T-helper 17 cell (primary cell): ENCODE results near the gene OR4F15. TPM values are rescaled to one million over a fixed set of nuclear protein-coding genes. Genes with fewer than 3 reads are reported as not detected.
"Not testable (repeated sequence)": the region's sequence is repeated elsewhere in the genome, so short reads cannot be mapped to it uniquely, and the experiment has no call there.

Experiments
- ATAC-seq: fragments of 150-1000 bp; cut with Tn5 transposase; 2 replicates; pipeline ENCODE4 v1.10.0; 2021; ENCODE audit warnings: mild to moderate bottlenecking, moderate library complexity
- DNase-seq, 3 donors: peaks; one replicate each; pipeline versions ENCODE4 v3.0.0 to v3.0.0-alpha.2; 2020 to 2021
- H3K9me3 ChIP-seq: one replicate; pipeline ENCODE4 v1.7.0; 2013; ENCODE audit warnings: low read length, mild to moderate bottlenecking; ENCODE audit not compliant: control insufficient read depth, poor library complexity, severe bottlenecking
- H3K27ac Mint-ChIP-seq: one replicate; pipeline ENCODE4 v1.8.0; 2022; ENCODE audit warnings: mild to moderate bottlenecking, moderate library complexity, mixed read lengths
- H3K27me3 Mint-ChIP-seq: one replicate; pipeline ENCODE4 v1.8.0; 2022; ENCODE audit warnings: mixed read lengths
- H3K36me3 Mint-ChIP-seq: one replicate; pipeline ENCODE4 v1.8.0; 2022; ENCODE audit warnings: low read depth, mixed read lengths
- H3K4me1 Mint-ChIP-seq: one replicate; pipeline ENCODE4 v1.8.0; 2022; ENCODE audit warnings: mild to moderate bottlenecking, mixed read lengths
- H3K4me3 Mint-ChIP-seq: one replicate; pipeline ENCODE4 v1.8.0; 2022; ENCODE audit warnings: mild to moderate bottlenecking, moderate library complexity, mixed read lengths
- total RNA-seq, 4 donors: library from RNA in 2 of 4; stranded (reverse) in 2 of 4; gene quantifications; one replicate each; pipeline ENCODE4 v1.2.3 and lab custom pipeline; 2022 to 2026

Gene OR4F15
- total RNA-seq: not detected
- total RNA-seq (lab: John Stamatoyannopoulos, UW): 0 reads per million in 2 donors

- no peak within 1 kb of the TSS for H3K27ac Mint-ChIP-seq
- no peaks in the 10 kb centered on the region for H3K36me3 Mint-ChIP-seq
- H3K27me3 Mint-ChIP-seq: peaks cover 6% of the 10 kb centered on the region
- ATAC-seq (no peak), DNase-seq (no peak)
- no peak within 1 kb of the TSS for H3K4me3 Mint-ChIP-seq
- H3K9me3 ChIP-seq: no peaks in the 10 kb centered on the region
- H3K4me1 Mint-ChIP-seq: no peaks in the 10 kb centered on the region
These were observed at the start of gene OR4F15 for GRCh38 chr15:101811902-101812301. Gene OR4F15, plus strand, starts transcription at chr15:101812202. Its CDS starts 5,985 bp downstream, at chr15:101818187.

DNA sequence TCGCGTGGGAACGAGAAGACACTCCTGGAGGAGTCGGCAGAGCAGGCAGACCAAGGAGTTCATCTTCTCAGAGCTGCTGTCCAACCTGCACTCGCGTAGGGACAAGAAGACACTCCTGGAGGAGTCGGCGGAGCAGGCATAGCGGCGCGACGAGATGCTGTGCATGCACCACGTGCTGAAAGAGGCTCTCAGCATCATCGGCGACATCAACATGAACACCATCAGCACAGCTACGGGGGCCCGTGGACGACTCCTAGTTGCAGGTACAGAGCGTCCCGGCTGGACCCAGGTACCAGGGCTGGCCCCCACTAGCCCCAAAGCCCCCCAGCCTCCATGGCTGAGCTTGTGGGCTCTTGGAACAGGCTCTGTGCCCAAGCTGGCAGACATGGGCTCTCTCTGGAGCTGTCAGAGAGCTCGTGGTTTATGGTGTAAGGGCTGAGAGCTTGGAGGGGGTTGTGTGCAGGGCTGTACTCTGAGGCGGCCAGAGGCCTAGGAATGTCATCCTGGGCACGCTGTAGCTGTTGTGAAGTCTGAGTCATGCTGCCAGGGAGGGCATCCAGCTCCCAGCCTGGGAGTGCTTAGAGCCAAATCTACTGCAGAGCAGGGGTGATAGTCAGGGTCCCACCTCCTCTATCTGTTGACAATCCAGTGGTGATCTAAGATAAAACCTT is 47.2 kb upstream of the OR4F15 start:
- H3K27me3 Mint-ChIP-seq, H3K36me3 Mint-ChIP-seq, ATAC-seq, DNase-seq, H3K27ac Mint-ChIP-seq, H3K4me1 Mint-ChIP-seq, H3K9me3 ChIP-seq, H3K4me3 Mint-ChIP-seq: not testable (repeated sequence)

- H3K36me3 Mint-ChIP-seq, H3K4me3 Mint-ChIP-seq, H3K27ac Mint-ChIP-seq, H3K4me1 Mint-ChIP-seq, ATAC-seq, DNase-seq, H3K9me3 ChIP-seq, H3K27me3 Mint-ChIP-seq: not testable (repeated sequence)
These were observed 46.7 kb upstream of the OR4F15 start for GRCh38 chr15:101765340-101765671.

- H3K4me3 Mint-ChIP-seq: no peak overlapping the region
These were observed 46.1 kb upstream of the OR4F15 start for GRCh38 chr15:101765772-101766456.

DNA sequence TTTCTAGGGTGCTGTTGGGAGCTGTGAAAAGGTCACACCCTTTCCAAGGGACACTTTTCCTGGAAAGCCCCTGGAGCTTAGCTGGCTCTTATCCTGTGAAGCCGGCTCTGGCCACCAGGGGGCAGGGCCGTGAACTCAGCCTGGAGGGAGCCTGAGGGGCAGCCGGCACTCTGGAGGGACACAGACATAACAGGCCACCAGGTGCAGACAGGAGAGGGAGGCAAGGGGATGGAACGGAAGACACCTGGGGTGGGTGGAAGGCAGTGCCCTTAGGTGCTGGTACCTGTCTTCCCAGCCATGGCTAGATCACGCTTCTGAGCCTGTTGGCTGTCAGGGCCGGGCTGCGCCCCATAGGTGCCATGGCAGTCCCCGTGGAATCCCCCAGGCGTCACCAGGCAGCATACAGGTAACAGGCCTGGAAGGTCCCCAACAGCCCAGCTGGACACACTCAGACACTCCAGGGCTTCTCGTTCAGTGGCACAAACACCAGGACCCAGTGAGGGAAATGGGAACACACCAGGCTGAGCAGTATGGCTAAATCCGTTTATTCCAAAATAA is 44.8 kb upstream of the OR4F15 start:
- not testable (repeated sequence) for H3K4me1 Mint-ChIP-seq, H3K27ac Mint-ChIP-seq, DNase-seq, H3K4me3 Mint-ChIP-seq, H3K27me3 Mint-ChIP-seq, ATAC-seq, H3K9me3 ChIP-seq, H3K36me3 Mint-ChIP-seq

More at GRCh38 chr15:101765772-101766456, 46.1 kb upstream of the OR4F15 start:
- Mint-ChIP-seq H3K4me1 (no peaks in the 10 kb centered on the region), H3K27ac (no peak overlapping the region), H3K27me3 (no peaks in the 10 kb centered on the region), H3K36me3 (no peaks in the 10 kb centered on the region)
- no peaks in the 10 kb centered on the region for H3K9me3 ChIP-seq
- ATAC-seq (no peak), DNase-seq (no peak)

DNA sequence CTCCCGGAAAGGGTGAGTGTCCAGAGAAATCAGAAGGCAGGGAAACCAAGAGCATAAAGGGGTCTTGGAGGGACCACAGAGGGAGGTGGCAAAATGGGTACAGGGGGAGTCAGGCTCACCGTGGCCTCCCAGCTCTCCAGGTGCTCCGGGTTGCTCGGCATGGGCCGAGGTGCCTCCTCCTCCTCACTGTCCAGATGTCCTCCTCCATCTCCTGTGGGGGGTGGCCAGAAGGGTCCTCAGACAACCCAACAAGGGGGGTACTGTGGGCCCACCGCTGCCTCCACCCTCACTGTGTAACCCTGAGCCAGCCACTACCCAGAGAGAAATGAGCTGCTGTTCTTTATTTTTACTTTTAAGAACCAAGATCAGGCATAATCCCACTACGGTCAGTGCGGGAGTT is 39.1 kb upstream of the OR4F15 start:
- Mint-ChIP-seq H3K4me3 (no peak overlapping the region), H3K36me3 (peaks cover 6% of the 10 kb centered on the region), H3K4me1 (peaks cover 3% of the 10 kb centered on the region), H3K27ac (no peak overlapping the region), H3K27me3 (peaks cover 11% of the 10 kb centered on the region)
- ATAC-seq: no peak
- H3K9me3 ChIP-seq: no peaks in the 10 kb centered on the region
- no peak for DNase-seq

DNA sequence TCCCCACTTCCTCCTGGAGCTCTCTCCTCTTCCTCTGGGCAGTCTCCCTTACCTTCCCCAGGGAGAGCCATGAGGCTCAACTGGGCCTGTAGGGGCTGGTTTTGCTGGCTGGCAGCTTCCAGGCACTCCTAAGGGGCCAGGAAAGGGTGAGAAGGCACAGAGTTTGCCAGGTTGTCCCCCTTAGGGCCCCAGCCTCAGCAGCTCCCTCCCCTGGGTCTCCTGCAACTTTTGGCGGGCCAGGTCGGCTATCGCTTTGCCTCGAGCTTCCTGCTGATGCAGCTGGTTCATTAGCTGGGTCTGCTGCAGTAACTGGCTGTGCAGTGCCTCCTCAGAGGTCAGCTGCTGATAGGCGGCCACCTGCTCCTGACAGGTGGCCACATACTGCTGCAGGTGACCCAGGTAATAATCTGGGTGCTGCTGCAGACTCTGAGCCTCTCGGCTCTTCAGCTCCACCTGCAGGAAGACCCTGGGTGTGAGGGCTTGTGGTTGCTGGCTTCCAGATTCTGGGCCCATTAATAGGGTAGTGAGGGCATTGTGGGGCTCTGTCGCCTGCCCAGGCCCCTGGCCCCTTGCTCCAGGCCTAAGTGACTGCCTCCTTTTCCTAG is 38.4 kb upstream of the OR4F15 start:
- no peak overlapping the region for H3K4me3 Mint-ChIP-seq
- peaks cover 6% of the 10 kb centered on the region for H3K36me3 Mint-ChIP-seq
- no peak overlapping the region for H3K27ac Mint-ChIP-seq
- peaks cover 3% of the 10 kb centered on the region for H3K4me1 Mint-ChIP-seq
- DNase-seq (no peak), ATAC-seq (no peak)
- H3K9me3 ChIP-seq: no peaks in the 10 kb centered on the region
- H3K27me3 Mint-ChIP-seq: peaks cover 17% of the 10 kb centered on the region

DNA sequence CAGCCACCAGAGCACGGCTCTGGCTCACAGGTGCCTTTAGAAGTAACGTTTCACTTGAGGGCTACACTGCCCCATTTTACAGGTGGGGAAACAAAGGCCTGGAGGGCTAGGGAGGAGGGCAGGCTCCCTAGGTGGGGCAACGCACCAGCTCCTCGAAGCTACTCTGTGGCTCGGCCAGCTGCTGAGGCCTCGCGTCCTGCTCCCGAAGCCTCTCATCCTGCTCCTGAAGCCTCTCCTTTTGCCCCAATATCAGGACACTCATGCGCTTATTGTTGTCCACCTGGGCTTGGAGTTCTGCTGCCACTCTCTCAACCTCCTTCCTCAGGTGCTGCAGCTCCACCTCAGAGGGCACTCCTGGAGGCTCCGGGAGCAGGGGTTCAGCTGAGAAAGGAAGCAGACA is 36.9 kb upstream of the OR4F15 start:
- no peaks in the 10 kb centered on the region for H3K9me3 ChIP-seq
- ATAC-seq: no peak
- H3K4me1 Mint-ChIP-seq: peaks cover 5% of the 10 kb centered on the region
- H3K4me3 Mint-ChIP-seq: no peak overlapping the region
- no peak for DNase-seq
- peaks cover 7% of the 10 kb centered on the region for H3K36me3 Mint-ChIP-seq
- H3K27me3 Mint-ChIP-seq: peaks cover 32% of the 10 kb centered on the region
- no peak overlapping the region for H3K27ac Mint-ChIP-seq

GRCh38 chr15:101778576-101778975 is 33.4 kb upstream of the OR4F15 start:
- not testable (repeated sequence) for H3K27ac Mint-ChIP-seq, ATAC-seq, DNase-seq, H3K4me3 Mint-ChIP-seq, H3K4me1 Mint-ChIP-seq, H3K9me3 ChIP-seq, H3K36me3 Mint-ChIP-seq
- peaks cover 50% of the 10 kb centered on the region for H3K27me3 Mint-ChIP-seq

DNA sequence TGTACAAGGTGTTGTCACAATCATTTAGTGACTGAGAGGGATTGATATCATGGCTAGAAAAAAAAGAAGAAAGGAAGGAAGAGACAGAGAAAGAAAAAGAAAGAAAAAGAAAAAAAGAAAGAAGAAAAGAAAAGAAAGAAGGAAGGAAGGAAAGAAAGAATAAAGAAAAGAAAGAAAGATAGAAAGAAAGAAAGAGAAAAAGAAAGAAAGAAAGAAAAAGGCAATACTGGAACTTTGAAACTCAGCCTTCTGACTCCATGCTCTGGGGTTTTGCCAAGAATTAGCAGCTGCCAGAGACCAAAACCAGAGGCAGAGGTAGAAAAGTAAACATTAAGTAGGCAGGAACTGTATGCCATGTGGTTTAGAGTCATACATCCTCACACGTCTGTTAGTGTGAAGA is 31.8 kb upstream of the OR4F15 start:
- not testable (repeated sequence) for H3K4me1 Mint-ChIP-seq, H3K9me3 ChIP-seq, H3K27ac Mint-ChIP-seq, H3K4me3 Mint-ChIP-seq, DNase-seq, H3K36me3 Mint-ChIP-seq, ATAC-seq
- peaks cover 57% of the 10 kb centered on the region for H3K27me3 Mint-ChIP-seq

GRCh38 chr15:101781928-101782327 is 30.1 kb upstream of the OR4F15 start:
- H3K4me3 Mint-ChIP-seq: no peak overlapping the region
- ATAC-seq (no peak), DNase-seq (no peak)
- H3K27ac Mint-ChIP-seq: no peak overlapping the region
- peaks cover 2% of the 10 kb centered on the region for H3K4me1 Mint-ChIP-seq
- H3K27me3 Mint-ChIP-seq: peaks cover 60% of the 10 kb centered on the region
- no peaks in the 10 kb centered on the region for H3K9me3 ChIP-seq
- peaks cover 5% of the 10 kb centered on the region for H3K36me3 Mint-ChIP-seq

DNA sequence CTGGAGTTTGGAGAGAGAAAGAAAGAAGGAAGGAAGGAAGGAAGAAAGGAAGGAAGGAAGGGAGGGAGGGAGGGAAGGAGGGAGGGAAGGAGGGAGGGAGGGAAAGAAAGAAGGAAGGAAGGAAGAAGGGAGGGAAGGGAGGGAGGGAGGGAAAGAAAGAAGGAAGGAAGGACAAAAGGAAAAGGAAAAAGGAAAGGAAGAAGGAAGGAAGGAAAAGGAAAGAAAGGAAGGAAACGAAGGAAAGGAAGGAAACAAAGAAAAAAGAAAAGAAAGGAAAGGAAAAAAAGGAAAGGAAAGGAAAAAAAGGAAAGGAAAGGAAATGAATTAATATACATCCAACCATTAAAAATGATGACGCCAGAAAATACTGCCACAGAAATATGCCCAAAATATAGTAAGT is 27.4 kb upstream of the OR4F15 start:
- H3K4me1 Mint-ChIP-seq: no peaks in the 10 kb centered on the region
- peaks cover 3% of the 10 kb centered on the region for H3K36me3 Mint-ChIP-seq
- no peaks in the 10 kb centered on the region for H3K9me3 ChIP-seq
- H3K27me3 Mint-ChIP-seq: peaks cover 48% of the 10 kb centered on the region
- H3K27ac Mint-ChIP-seq: no peak overlapping the region
- H3K4me3 Mint-ChIP-seq: no peak overlapping the region
- no peak for ATAC-seq
- DNase-seq: no peak

- H3K4me1 Mint-ChIP-seq, DNase-seq, H3K36me3 Mint-ChIP-seq, H3K4me3 Mint-ChIP-seq, ATAC-seq, H3K9me3 ChIP-seq, H3K27ac Mint-ChIP-seq: not testable (repeated sequence)
- peaks cover 33% of the 10 kb centered on the region for H3K27me3 Mint-ChIP-seq
These were observed 25.6 kb upstream of the OR4F15 start for GRCh38 chr15:101786422-101786821.
